ENCODE results near the gene LEPROT. TPM values are rescaled to one million over a fixed set of nuclear protein-coding genes. Genes with fewer than 3 reads are reported as not detected.

The LEPROT gene, protein sequence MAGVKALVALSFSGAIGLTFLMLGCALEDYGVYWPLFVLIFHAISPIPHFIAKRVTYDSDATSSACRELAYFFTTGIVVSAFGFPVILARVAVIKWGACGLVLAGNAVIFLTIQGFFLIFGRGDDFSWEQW
- total RNA-seq (100 to 1,000 TPM; 114 to 132 TPM), polyA plus RNA-seq (ENCODE audit: insufficient read length in 6 of 6) (100 to 1,000 TPM; 114 to 129 (median 118) TPM)
- long read RNA-seq, donor 1, full-length matches to known transcripts = 88 of 118 reads
- long read RNA-seq, donor 1, partial matches to known transcripts = 30 of 118 reads
- long read RNA-seq, donor 1, other reads (novel, unspliced or antisense) = 0 of 118 reads
- long read RNA-seq, donor 2, full-length matches to known transcripts = 78 of 124 reads
- long read RNA-seq, donor 2, partial matches to known transcripts = 46 of 124 reads
- long read RNA-seq, donor 2, other reads (novel, unspliced or antisense) = 0 of 124 reads
- long read RNA-seq, donor 3, full-length matches to known transcripts = 40 of 68 reads
- long read RNA-seq, donor 3, partial matches to known transcripts = 28 of 68 reads
- long read RNA-seq, donor 3, other reads (novel, unspliced or antisense) = 0 of 68 reads
- long read RNA-seq, donor 4, full-length matches to known transcripts = 69 of 83 reads
- long read RNA-seq, donor 4, partial matches to known transcripts = 13 of 83 reads
- long read RNA-seq, donor 4, other reads (novel, unspliced or antisense) = 1 of 83 reads
- long read RNA-seq, donor 5, full-length matches to known transcripts = 52 of 94 reads
- long read RNA-seq, donor 5, partial matches to known transcripts = 42 of 94 reads
- long read RNA-seq, donor 5, other reads (novel, unspliced or antisense) = 0 of 94 reads
- long read RNA-seq, donor 6, full-length matches to known transcripts = 57 of 148 reads
- long read RNA-seq, donor 6, partial matches to known transcripts = 91 of 148 reads
- long read RNA-seq, donor 6, other reads (novel, unspliced or antisense) = 0 of 148 reads
- long read RNA-seq, donor 7, full-length matches to known transcripts = 37 of 54 reads
- long read RNA-seq, donor 7, partial matches to known transcripts = 17 of 54 reads
- long read RNA-seq, donor 7, other reads (novel, unspliced or antisense) = 0 of 54 reads
- long read RNA-seq, donor 8, full-length matches to known transcripts = 44 of 71 reads
- long read RNA-seq, donor 8, partial matches to known transcripts = 27 of 71 reads
- long read RNA-seq, donor 8, other reads (novel, unspliced or antisense) = 0 of 71 reads
- long read RNA-seq, donor 9 = 0 reads
- long read RNA-seq, donor 10, full-length matches to known transcripts = 55 of 70 reads
- long read RNA-seq, donor 10, partial matches to known transcripts = 12 of 70 reads
- long read RNA-seq, donor 10, other reads (novel, unspliced or antisense) = 3 of 70 reads
- long read RNA-seq, donor 11, full-length matches to known transcripts = 38 of 47 reads
- long read RNA-seq, donor 11, partial matches to known transcripts = 9 of 47 reads
- long read RNA-seq, donor 11, other reads (novel, unspliced or antisense) = 0 of 47 reads
- long read RNA-seq, donor 12, full-length matches to known transcripts = 47 of 83 reads
- long read RNA-seq, donor 12, partial matches to known transcripts = 36 of 83 reads
- long read RNA-seq, donor 12, other reads (novel, unspliced or antisense) = 0 of 83 reads

DNA sequence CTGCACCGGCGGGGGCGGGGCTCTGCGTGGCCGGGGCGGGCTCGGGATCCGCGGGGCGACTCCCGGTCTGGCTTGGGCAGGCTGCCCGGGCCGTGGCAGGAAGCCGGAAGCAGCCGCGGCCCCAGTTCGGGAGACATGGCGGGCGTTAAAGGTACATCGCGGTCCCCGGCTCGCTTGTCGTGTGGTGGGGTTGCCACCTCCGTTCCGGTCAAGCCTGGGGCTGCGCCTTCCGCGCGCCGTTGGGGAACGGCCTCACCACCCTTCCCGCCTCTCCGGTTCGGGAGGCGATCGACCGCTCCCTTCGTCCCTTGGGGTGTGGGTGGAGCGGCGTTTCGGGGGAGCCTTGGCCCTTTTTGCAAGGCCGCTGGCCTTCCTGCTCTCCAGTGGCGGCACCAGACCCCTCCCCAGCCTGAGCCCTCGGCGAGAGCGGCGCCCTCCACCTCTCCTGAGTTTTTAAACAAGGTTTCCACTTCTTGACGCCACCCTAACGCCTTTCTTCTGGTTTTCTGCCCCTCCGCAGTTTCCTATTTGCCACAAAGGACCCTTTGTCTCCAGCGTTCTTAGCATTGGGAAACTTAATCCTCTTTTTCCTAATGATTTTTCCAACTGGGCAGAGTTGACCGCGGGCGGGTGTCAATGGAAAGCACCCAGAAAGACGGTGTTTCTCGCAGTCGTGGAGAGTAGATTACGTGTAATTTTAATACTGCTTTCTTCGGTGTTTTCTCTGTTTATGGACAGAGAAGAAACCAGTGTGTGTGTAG is at the start of gene LEPROT, which contains the start of gene LEPR:
LEPROT (plus strand) TSS at position 79 of the 761 bp plus-strand sequence; CDS start at position 136, 57 bp downstream.
LEPR (plus strand) TSS at position 79 of the 761 bp plus-strand sequence. CDS start 144,898 bp downstream, outside the sequence.
- intact Hi-C loops (cut with DNase I) = no loop called here
- Histone ChIP-seq H3K27me3 (no peaks in the 10 kb centered on the region), H3K4me1 (peaks cover 0 to 45% of the 10 kb centered on the region in 2 donors), H3K4me3 (peak within 1 kb of the TSS; percentile 72 to 87), H3K27ac (peak within 1 kb of the TSS; percentile 99), H3K36me3 (peaks cover 0 to 5% of the 10 kb centered on the region in 2 donors), H3K9me3 (no peaks in the 10 kb centered on the region)
- DNase-seq (no peak), ATAC-seq (peak; percentile 30)
- TF ChIP-seq, protein P1, sequence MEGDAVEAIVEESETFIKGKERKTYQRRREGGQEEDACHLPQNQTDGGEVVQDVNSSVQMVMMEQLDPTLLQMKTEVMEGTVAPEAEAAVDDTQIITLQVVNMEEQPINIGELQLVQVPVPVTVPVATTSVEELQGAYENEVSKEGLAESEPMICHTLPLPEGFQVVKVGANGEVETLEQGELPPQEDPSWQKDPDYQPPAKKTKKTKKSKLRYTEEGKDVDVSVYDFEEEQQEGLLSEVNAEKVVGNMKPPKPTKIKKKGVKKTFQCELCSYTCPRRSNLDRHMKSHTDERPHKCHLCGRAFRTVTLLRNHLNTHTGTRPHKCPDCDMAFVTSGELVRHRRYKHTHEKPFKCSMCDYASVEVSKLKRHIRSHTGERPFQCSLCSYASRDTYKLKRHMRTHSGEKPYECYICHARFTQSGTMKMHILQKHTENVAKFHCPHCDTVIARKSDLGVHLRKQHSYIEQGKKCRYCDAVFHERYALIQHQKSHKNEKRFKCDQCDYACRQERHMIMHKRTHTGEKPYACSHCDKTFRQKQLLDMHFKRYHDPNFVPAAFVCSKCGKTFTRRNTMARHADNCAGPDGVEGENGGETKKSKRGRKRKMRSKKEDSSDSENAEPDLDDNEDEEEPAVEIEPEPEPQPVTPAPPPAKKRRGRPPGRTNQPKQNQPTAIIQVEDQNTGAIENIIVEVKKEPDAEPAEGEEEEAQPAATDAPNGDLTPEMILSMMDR (IDR thresholded peaks at IDR 0.05) = no peak

DNA sequence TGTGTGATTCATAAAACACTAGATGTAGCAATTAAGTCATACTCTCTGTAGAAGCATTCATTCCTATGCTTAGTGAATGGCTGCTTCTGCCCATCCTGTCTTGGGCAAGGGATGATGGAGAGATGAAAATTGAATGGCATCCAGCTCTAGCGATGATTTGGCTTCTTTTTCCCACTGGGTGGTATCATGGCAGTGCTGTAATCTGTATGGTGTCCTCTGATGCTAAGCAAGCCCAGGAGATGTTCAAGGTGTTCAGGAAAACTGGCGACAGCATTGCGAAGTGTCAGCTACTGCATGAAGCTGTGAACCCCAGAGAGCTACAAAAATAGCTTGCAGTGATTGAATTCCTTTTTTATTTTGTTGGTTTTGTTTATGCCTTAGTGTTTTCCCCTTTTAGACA is 48.9 kb upstream of the LEPROT start:
- Histone ChIP-seq H3K9me3 (no peaks in the 10 kb centered on the region), H3K27ac (no peak overlapping the region), H3K27me3 (no peaks in the 10 kb centered on the region), H3K4me3 (no peak overlapping the region), H3K4me1 (no peaks in the 10 kb centered on the region), H3K36me3 (no peaks in the 10 kb centered on the region)
- intact Hi-C loops (cut with DNase I) = no loop called here
- TF ChIP-seq, protein P1 (IDR thresholded peaks at IDR 0.05) = no peak
- ATAC-seq (no peak), DNase-seq (no peak)

DNA sequence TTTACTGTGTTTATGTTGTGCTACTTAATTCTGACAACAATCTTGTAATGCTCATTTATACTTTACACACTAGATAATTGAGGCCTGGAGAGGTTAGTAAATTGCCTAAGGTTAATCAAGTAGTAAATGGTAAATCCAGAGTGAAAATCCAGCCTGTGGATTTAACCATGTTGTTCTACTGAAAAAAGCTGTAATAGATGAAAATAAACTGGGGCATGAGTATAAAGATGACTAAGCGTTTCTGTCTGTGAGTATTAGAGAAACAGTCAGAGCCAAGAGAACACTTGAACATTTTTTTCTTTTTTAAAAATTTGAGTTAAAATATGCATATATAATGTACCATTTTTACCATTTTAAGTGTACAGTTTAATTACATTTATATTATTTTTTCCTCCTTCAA is 47.9 kb upstream of the LEPROT start:
- DNase-seq = no peak
- TF ChIP-seq, protein P1 (IDR thresholded peaks at IDR 0.05) = no peak
- intact Hi-C loops (cut with DNase I) = no loop called here

More for the DNA sequence above, 47.9 kb upstream of the LEPROT start:
- Histone ChIP-seq H3K4me1 (no peaks in the 10 kb centered on the region), H3K4me3 (no peak overlapping the region), H3K27me3 (no peaks in the 10 kb centered on the region), H3K36me3 (no peaks in the 10 kb centered on the region), H3K27ac (no peak overlapping the region), H3K9me3 (no peaks in the 10 kb centered on the region)
- no peak for ATAC-seq
